Liver (tissue), 9 donors: ENCODE data around the gene ZNF786. TPM values are rescaled to one million over a fixed set of nuclear protein-coding genes. Genes with fewer than 3 reads are reported as not detected.
"Not testable (repeated sequence)": the region's sequence is repeated elsewhere in the genome, so short reads cannot be mapped to it uniquely, and the experiment has no call there.

Experiments used
- DNase-seq: peaks from one replicate; pipeline ENCODE4 v3.0.0-alpha.2; 2017; ENCODE audit warnings: low spot score
- H3K27ac ChIP-seq, 2 donors: one replicate each; pipeline ENCODE4 v1.7.0; 2013; ENCODE audit warnings: inconsistent platforms in 2 of 2, low read length in 2 of 2, control low read depth in 1 of 2, low read depth in 1 of 2, mild to moderate bottlenecking in 1 of 2
- H3K27me3 ChIP-seq, 4 donors: one replicate each; pipeline versions ENCODE4 v1.6.1 to v1.7.0; 2013; ENCODE audit warnings: low read length in 3 of 4, inconsistent platforms in 1 of 4, mild to moderate bottlenecking in 1 of 4, moderate library complexity in 1 of 4; ENCODE audit not compliant: control insufficient read depth in 4 of 4, insufficient read depth in 4 of 4
- H3K36me3 ChIP-seq, 4 donors: one replicate each; pipeline versions ENCODE4 v1.6.1 to v1.7.0; 2013; ENCODE audit warnings: low read length in 3 of 4, mild to moderate bottlenecking in 3 of 4, low read depth in 1 of 4, moderate library complexity in 1 of 4; ENCODE audit not compliant: control insufficient read depth in 4 of 4, insufficient read depth in 3 of 4
- H3K4me1 ChIP-seq, 4 donors: one replicate each; pipeline versions ENCODE4 v1.6.1 to v1.7.0; 2013; ENCODE audit warnings: low read length in 3 of 4, mild to moderate bottlenecking in 3 of 4, moderate library complexity in 1 of 4; ENCODE audit not compliant: control insufficient read depth in 4 of 4, insufficient read depth in 4 of 4
- H3K4me3 ChIP-seq, 3 donors: one replicate each; pipeline versions ENCODE4 v1.6.1 to v1.7.0; 2013; ENCODE audit warnings: low read length in 3 of 3, control low read depth in 1 of 3, low read depth in 1 of 3, mild to moderate bottlenecking in 1 of 3
- H3K9ac ChIP-seq, 2 donors: one replicate each; pipeline ENCODE4 v1.7.0; 2013; ENCODE audit warnings: low read length in 2 of 2, mild to moderate bottlenecking in 2 of 2, moderate library complexity in 2 of 2, control low read depth in 1 of 2, low read depth in 1 of 2
- H3K9me3 ChIP-seq, 4 donors: one replicate each; pipeline versions ENCODE4 v1.6.1 to v1.7.0; 2013; ENCODE audit warnings: low read length in 3 of 4; ENCODE audit not compliant: control insufficient read depth in 4 of 4
- ATF3 ChIP-seq: IDR thresholded peaks from 2 replicates; pipeline ENCODE4 v1.6.1; 2016; ENCODE audit warnings: antibody characterized with exemption
- EGR1 ChIP-seq, 2 donors: IDR thresholded peaks; 2 replicates each; pipeline ENCODE4 v1.6.1; 2016 to 2018; ENCODE audit warnings: antibody characterized with exemption in 2 of 2, low read depth in 2 of 2
- FOXA1 ChIP-seq: IDR thresholded peaks from 2 replicates; pipeline ENCODE4 v1.6.1; 2016; ENCODE audit warnings: antibody characterized with exemption
- FOXA2 ChIP-seq: IDR thresholded peaks from 2 replicates; pipeline ENCODE4 v1.6.1; 2016; ENCODE audit warnings: antibody characterized with exemption
- GABPA ChIP-seq, 2 donors: IDR thresholded peaks in 1 of 2; conservative IDR thresholded peaks in 1 of 2; 2 replicates each; pipeline ENCODE4 v1.6.1; 2016; ENCODE audit warnings: antibody characterized with exemption in 2 of 2, mild to moderate bottlenecking in 1 of 2, moderate library complexity in 1 of 2
- HNF4A ChIP-seq, 2 donors: conservative IDR thresholded peaks; 2 replicates each; pipeline ENCODE4 v1.6.1; 2016; ENCODE audit warnings: antibody characterized with exemption in 2 of 2, mild to moderate bottlenecking in 2 of 2
- HNF4G ChIP-seq: IDR thresholded peaks from 2 replicates; pipeline ENCODE4 v1.6.1; 2016; ENCODE audit warnings: antibody characterized with exemption
- JUND ChIP-seq, 2 donors: IDR thresholded peaks; 2 replicates each; pipeline ENCODE4 v1.6.1; 2016; ENCODE audit warnings: antibody characterized with exemption in 2 of 2
- NR2F2 ChIP-seq: IDR thresholded peaks from 2 replicates; pipeline ENCODE4 v1.6.1; 2016; ENCODE audit warnings: antibody characterized with exemption
- RAD21 ChIP-seq, 2 donors: IDR thresholded peaks; 2 replicates each; pipeline ENCODE4 v1.6.1; 2016; ENCODE audit warnings: antibody characterized with exemption in 2 of 2, mild to moderate bottlenecking in 2 of 2
- RXRA ChIP-seq, 2 donors: IDR thresholded peaks; 2 replicates each; pipeline ENCODE4 v1.6.1; 2017 to 2018; ENCODE audit warnings: antibody characterized with exemption in 2 of 2, mild to moderate bottlenecking in 1 of 2
- SP1 ChIP-seq: IDR thresholded peaks from 2 replicates; pipeline ENCODE4 v1.6.1; 2018; ENCODE audit warnings: antibody characterized with exemption, mild to moderate bottlenecking
- TAF1 ChIP-seq: conservative IDR thresholded peaks from 2 replicates; pipeline ENCODE4 v1.6.1; 2016; ENCODE audit warnings: antibody characterized with exemption, mild to moderate bottlenecking
- ZBTB33 ChIP-seq: IDR thresholded peaks from 2 replicates; pipeline ENCODE4 v1.6.1; 2016; ENCODE audit warnings: antibody characterized with exemption
- WGBS: extraction: QIAGEN DNeasy Blood & Tissue Kit; methylation state at CpG from one replicate; pipeline ENCODE4 v1.1.7; 2013; 5-methylcytosine and 5-hydroxymethylcytosine counted together
- polyA plus RNA-seq, 2 donors: library from polyadenylated mRNA; stranded (reverse) in 1 of 2; unstranded in 1 of 2; fragments of 200-250 nt in 1 of 2; fragments of >200 nt in 1 of 2; fragmentation: Nextera tagmentation in 1 of 2; extraction: Ambion mirVana in 1 of 2; gene quantifications; one replicate each; pipeline versions ENCODE4 v1.2.1 to v1.2.3, GENCODE V29; 2013 to 2015
- total RNA-seq, 2 donors: library from RNA; depleted of rRNA; stranded (reverse); fragments of >200 nt; gene quantifications; one replicate each; pipeline ENCODE4 v1.2.3, GENCODE V29; 2014
- TF ChIP-seq, protein P1 (sequence below): IDR thresholded peaks from 2 replicates; pipeline ENCODE4 v1.6.1; 2016; ENCODE audit warnings: antibody characterized with exemption, mild to moderate bottlenecking
- TF ChIP-seq, protein P2 (sequence below): fragments of 150-350 bp; IDR thresholded peaks from 2 replicates; pipeline ENCODE4 v1.5.1; 2017; ENCODE audit warnings: improper control_type of control experiment, low read depth, low read length; ENCODE audit not compliant: missing input control
- donor health status: healthy.
- donor health status: healthy.
- donor health status: healthy.
- donor health status: healthy.
- donor health status: healthy.

ZNF786 gene
- total and polyA plus RNA-seq, 4 donors = 1.0 to 5.9 (median 2.3) TPM

- H3K27me3 ChIP-seq = no peaks in the 10 kb centered on the region
- DNase-seq = no peak
- 75% methylated on average over 5 of the region's 5 CpGs for WGBS
- H3K9ac ChIP-seq = no peak overlapping the region
- no peak overlapping the region for H3K4me3 ChIP-seq
- no peaks in the 10 kb centered on the region for H3K9me3 ChIP-seq
- H3K27ac ChIP-seq = no peak overlapping the region
- no peak for TF ChIP-seq FOXA1
- H3K4me1 ChIP-seq = no peaks in the 10 kb centered on the region
- H3K36me3 ChIP-seq = no peaks in the 10 kb centered on the region
These were observed 49.2 kb downstream of the ZNF786 start for GRCh38 chr7:149041350-149041749.

- not testable (repeated sequence) for H3K36me3 ChIP-seq, DNase-seq, H3K27ac ChIP-seq, H3K27me3 ChIP-seq, H3K9me3 ChIP-seq, H3K4me3 ChIP-seq, H3K9ac ChIP-seq, H3K4me1 ChIP-seq
- 93% methylated on average over 32 of the region's 32 CpGs for WGBS
These were observed 51.9 kb downstream of the ZNF786 start for GRCh38 chr7:149038641-149039040.

- H3K9ac ChIP-seq = no peak overlapping the region
- H3K36me3 ChIP-seq = no peaks in the 10 kb centered on the region
- 92% methylated on average over 1 of the region's 1 CpG for WGBS
- no peak for DNase-seq
- H3K4me1 ChIP-seq = no peaks in the 10 kb centered on the region
- no peaks in the 10 kb centered on the region for H3K27me3 ChIP-seq
- H3K9me3 ChIP-seq = no peaks in the 10 kb centered on the region
- TF ChIP-seq, protein P1, sequence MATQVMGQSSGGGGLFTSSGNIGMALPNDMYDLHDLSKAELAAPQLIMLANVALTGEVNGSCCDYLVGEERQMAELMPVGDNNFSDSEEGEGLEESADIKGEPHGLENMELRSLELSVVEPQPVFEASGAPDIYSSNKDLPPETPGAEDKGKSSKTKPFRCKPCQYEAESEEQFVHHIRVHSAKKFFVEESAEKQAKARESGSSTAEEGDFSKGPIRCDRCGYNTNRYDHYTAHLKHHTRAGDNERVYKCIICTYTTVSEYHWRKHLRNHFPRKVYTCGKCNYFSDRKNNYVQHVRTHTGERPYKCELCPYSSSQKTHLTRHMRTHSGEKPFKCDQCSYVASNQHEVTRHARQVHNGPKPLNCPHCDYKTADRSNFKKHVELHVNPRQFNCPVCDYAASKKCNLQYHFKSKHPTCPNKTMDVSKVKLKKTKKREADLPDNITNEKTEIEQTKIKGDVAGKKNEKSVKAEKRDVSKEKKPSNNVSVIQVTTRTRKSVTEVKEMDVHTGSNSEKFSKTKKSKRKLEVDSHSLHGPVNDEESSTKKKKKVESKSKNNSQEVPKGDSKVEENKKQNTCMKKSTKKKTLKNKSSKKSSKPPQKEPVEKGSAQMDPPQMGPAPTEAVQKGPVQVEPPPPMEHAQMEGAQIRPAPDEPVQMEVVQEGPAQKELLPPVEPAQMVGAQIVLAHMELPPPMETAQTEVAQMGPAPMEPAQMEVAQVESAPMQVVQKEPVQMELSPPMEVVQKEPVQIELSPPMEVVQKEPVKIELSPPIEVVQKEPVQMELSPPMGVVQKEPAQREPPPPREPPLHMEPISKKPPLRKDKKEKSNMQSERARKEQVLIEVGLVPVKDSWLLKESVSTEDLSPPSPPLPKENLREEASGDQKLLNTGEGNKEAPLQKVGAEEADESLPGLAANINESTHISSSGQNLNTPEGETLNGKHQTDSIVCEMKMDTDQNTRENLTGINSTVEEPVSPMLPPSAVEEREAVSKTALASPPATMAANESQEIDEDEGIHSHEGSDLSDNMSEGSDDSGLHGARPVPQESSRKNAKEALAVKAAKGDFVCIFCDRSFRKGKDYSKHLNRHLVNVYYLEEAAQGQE = no peak
- no peak for TF ChIP-seq GABPA (IDR thresholded peaks at IDR 0.05 in 1 of 2, conservative IDR thresholded peaks at IDR 0.05 in 1 of 2)
- no peak for TF ChIP-seq FOXA2
- no peak for TF ChIP-seq RAD21 (IDR thresholded peaks at IDR 0.05)
- no peak for TF ChIP-seq HNF4G
- no peak for TF ChIP-seq TAF1
- TF ChIP-seq NR2F2 = no peak
- no peak for TF ChIP-seq ATF3
- no peak for TF ChIP-seq HNF4A (conservative IDR thresholded peaks at IDR 0.05)
- no peak for TF ChIP-seq SP1
- no peak overlapping the region for H3K4me3 ChIP-seq
- H3K27ac ChIP-seq = no peak overlapping the region
These were observed 53.8 kb downstream of the ZNF786 start for GRCh38 chr7:149036676-149037075.

- H3K27me3 ChIP-seq = no peaks in the 10 kb centered on the region
- H3K9ac ChIP-seq = no peak overlapping the region
- H3K27ac ChIP-seq = no peak overlapping the region
- no peaks in the 10 kb centered on the region for H3K36me3 ChIP-seq
- TF ChIP-seq RXRA (IDR thresholded peaks at IDR 0.05) = no peak
- TF ChIP-seq EGR1 (IDR thresholded peaks at IDR 0.05; ENCODE audit: low read depth in 2 of 2) = no peak
- no peak for TF ChIP-seq ZBTB33
- no peak for TF ChIP-seq JUND (IDR thresholded peaks at IDR 0.05)
- TF ChIP-seq, protein P2, sequence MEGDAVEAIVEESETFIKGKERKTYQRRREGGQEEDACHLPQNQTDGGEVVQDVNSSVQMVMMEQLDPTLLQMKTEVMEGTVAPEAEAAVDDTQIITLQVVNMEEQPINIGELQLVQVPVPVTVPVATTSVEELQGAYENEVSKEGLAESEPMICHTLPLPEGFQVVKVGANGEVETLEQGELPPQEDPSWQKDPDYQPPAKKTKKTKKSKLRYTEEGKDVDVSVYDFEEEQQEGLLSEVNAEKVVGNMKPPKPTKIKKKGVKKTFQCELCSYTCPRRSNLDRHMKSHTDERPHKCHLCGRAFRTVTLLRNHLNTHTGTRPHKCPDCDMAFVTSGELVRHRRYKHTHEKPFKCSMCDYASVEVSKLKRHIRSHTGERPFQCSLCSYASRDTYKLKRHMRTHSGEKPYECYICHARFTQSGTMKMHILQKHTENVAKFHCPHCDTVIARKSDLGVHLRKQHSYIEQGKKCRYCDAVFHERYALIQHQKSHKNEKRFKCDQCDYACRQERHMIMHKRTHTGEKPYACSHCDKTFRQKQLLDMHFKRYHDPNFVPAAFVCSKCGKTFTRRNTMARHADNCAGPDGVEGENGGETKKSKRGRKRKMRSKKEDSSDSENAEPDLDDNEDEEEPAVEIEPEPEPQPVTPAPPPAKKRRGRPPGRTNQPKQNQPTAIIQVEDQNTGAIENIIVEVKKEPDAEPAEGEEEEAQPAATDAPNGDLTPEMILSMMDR = no peak
- H3K9me3 ChIP-seq = no peaks in the 10 kb centered on the region
- WGBS = 98% methylated on average over 3 of the region's 3 CpGs
- H3K4me1 ChIP-seq = peaks cover 0 to 16% (median 5%) of the 10 kb centered on the region in 4 donors
- H3K4me3 ChIP-seq = no peak overlapping the region
- no peak for DNase-seq
These were observed 59.1 kb downstream of the ZNF786 start for GRCh38 chr7:149031353-149031910.
